ENCODE data around the gene PTDSS2. TPM values are rescaled to one million over a fixed set of nuclear protein-coding genes. Genes with fewer than 3 reads are reported as not detected.

Gene PTDSS2
- total RNA-seq, 1 experiment from 2014 or later: 28.2 TPM

- TF ChIP-seq CTCF (IDR thresholded peaks at IDR 0.05; ENCODE audit: unreplicated experiment): no peak
- H3K27ac Mint-ChIP-seq (ENCODE audit: low read depth, unreplicated experiment): no peak overlapping the region
- BruUV-seq (replicated peaks): no TSS peak
- H3K27me3 Mint-ChIP-seq (ENCODE audit: insufficient read depth, unreplicated experiment): no peaks in the 10 kb centered on the region
- H3K36me3 Mint-ChIP-seq (ENCODE audit: insufficient read depth, unreplicated experiment): peaks cover 8% of the 10 kb centered on the region
- POLR2A ChIA-PET: no interaction called here
- H3K9me3 Mint-ChIP-seq (ENCODE audit: unreplicated experiment): no peaks in the 10 kb centered on the region
- no peak overlapping the region for H3K4me3 Mint-ChIP-seq (ENCODE audit: unreplicated experiment)
- DNase-seq (ENCODE audit: unreplicated experiment): no peak
- intact Hi-C loops (cut with micrococcal nuclease): no loop called here
- CTCF ChIA-PET: no interaction called here
- no peaks in the 10 kb centered on the region for H3K4me1 Mint-ChIP-seq (ENCODE audit: insufficient read depth, unreplicated experiment)
Observed at GRCh38 chr11:431921-432320, 18.2 kb upstream of the PTDSS2 start.

DNA sequence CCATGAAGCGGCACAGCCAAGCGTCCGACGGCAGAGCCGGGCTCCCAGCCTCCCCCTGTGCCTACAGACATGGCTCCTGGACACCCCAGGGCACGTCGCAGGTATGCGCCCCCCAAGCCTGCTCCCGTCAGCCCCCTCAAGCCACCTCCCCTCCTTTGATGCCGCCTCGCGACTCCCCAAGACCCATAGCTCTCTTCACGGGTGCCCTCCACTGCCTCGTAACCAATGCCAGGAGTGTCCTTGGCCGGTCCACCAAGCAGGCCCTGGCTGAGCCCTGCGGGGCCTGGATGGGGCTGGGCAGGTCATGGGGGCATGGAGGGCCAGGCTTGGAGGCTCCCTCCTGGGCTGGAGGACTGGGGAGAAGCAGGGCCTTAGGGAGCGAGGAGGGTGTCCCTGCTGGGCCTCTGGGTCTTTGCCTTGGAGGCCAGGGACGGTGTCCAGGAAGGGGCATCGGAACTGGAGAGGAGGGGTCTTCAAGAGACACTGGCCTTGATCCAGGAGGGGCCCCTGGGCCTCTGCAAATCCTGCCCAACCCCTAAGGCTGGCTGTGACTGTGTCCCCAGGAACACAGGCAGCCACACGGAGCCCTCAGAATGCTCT lies 17.5 kb upstream of the PTDSS2 start:
- intact Hi-C loops (cut with micrococcal nuclease): no loop called here
- H3K36me3 Mint-ChIP-seq (ENCODE audit: insufficient read depth, unreplicated experiment): peaks cover 8% of the 10 kb centered on the region
- H3K27ac Mint-ChIP-seq (ENCODE audit: low read depth, unreplicated experiment): no peak overlapping the region
- TF ChIP-seq CTCF (IDR thresholded peaks at IDR 0.05; ENCODE audit: unreplicated experiment): no peak
- H3K4me1 Mint-ChIP-seq (ENCODE audit: insufficient read depth, unreplicated experiment): no peaks in the 10 kb centered on the region
- DNase-seq (ENCODE audit: unreplicated experiment): no peak
- no TSS peak for BruUV-seq (replicated peaks)
- CTCF ChIA-PET: no interaction called here
- no peak overlapping the region for H3K4me3 Mint-ChIP-seq (ENCODE audit: unreplicated experiment)
- POLR2A ChIA-PET: interaction anchor here (0.6 kb wide), 1 partner anchor 236 kb away, joined by 4 read pairs; no protein-coding TSS in a partner anchor
- H3K27me3 Mint-ChIP-seq (ENCODE audit: insufficient read depth, unreplicated experiment): no peaks in the 10 kb centered on the region
- no peaks in the 10 kb centered on the region for H3K9me3 Mint-ChIP-seq (ENCODE audit: unreplicated experiment)

GRCh38 chr11:433111-433510 lies 17.0 kb upstream of the PTDSS2 start:
- Mint-ChIP-seq H3K27ac (ENCODE audit: low read depth, unreplicated experiment) (no peak overlapping the region), H3K36me3 (ENCODE audit: insufficient read depth, unreplicated experiment) (peaks cover 8% of the 10 kb centered on the region), H3K27me3 (ENCODE audit: insufficient read depth, unreplicated experiment) (no peaks in the 10 kb centered on the region), H3K9me3 (ENCODE audit: unreplicated experiment) (no peaks in the 10 kb centered on the region), H3K4me1 (ENCODE audit: insufficient read depth, unreplicated experiment) (no peaks in the 10 kb centered on the region), H3K4me3 (ENCODE audit: unreplicated experiment) (no peak overlapping the region)
- DNase-seq (ENCODE audit: unreplicated experiment): no peak
- CTCF ChIA-PET: no interaction called here
- POLR2A ChIA-PET: interaction anchor here (0.6 kb wide), 1 partner anchor 236 kb away, joined by 4 read pairs; no protein-coding TSS in a partner anchor
- no TSS peak for BruUV-seq (replicated peaks)
- intact Hi-C loops (cut with micrococcal nuclease): no loop called here
- no peak for TF ChIP-seq CTCF (IDR thresholded peaks at IDR 0.05; ENCODE audit: unreplicated experiment)

DNA sequence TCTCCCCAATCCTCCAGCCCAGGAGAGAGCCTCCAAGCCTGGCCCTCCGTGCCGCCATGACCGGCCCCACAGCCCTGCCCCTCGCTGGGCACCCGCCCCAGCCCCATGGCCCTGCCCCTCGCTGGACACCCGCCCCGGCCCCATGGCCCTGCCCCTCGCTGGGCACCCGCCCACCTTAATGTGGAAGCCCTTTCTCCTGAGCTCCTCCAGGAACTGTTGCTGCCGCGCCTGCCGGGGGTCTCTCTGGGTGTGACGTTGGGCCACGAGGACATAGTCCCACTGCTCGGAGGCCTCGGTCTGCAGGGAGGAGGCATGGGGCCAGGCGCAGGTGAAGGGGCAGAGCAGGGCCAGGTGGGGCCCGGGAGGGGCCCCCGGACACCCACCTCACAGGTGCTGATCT lies 16.4 kb upstream of the PTDSS2 start:
- Mint-ChIP-seq H3K4me3 (ENCODE audit: unreplicated experiment) (no peak overlapping the region), H3K4me1 (ENCODE audit: insufficient read depth, unreplicated experiment) (no peaks in the 10 kb centered on the region), H3K36me3 (ENCODE audit: insufficient read depth, unreplicated experiment) (peaks cover 8% of the 10 kb centered on the region), H3K9me3 (ENCODE audit: unreplicated experiment) (no peaks in the 10 kb centered on the region), H3K27me3 (ENCODE audit: insufficient read depth, unreplicated experiment) (no peaks in the 10 kb centered on the region), H3K27ac (ENCODE audit: low read depth, unreplicated experiment) (no peak overlapping the region)
- POLR2A ChIA-PET: no interaction called here
- DNase-seq (ENCODE audit: unreplicated experiment): no peak
- intact Hi-C loops (cut with micrococcal nuclease): no loop called here
- BruUV-seq (replicated peaks): no TSS peak
- CTCF ChIA-PET: no interaction called here
- TF ChIP-seq CTCF (IDR thresholded peaks at IDR 0.05; ENCODE audit: unreplicated experiment): no peak

Measured in MCF 10A (cell line).